ENCODE measurements around the gene TGFA.

DNA sequence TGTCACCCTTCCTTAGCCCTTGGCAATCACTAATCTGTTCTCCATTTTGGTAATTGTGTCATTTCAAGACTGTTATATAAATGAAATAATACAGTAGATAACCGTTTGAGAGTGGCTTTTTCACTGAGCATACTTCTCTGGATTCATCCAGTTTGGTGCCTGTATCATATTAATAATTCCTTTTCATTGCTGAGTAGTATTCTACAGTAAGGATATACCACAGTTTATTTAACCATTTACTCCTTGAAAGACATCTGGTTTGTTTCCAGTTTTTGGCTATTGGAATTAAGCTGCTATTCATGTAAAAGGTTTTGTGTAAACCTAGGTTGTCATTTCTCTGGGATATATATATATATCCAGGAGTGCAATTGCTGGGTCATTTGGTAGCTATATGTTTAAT is 44.6 kb upstream of the TGFA start:
- TF ChIP-seq, protein P1, sequence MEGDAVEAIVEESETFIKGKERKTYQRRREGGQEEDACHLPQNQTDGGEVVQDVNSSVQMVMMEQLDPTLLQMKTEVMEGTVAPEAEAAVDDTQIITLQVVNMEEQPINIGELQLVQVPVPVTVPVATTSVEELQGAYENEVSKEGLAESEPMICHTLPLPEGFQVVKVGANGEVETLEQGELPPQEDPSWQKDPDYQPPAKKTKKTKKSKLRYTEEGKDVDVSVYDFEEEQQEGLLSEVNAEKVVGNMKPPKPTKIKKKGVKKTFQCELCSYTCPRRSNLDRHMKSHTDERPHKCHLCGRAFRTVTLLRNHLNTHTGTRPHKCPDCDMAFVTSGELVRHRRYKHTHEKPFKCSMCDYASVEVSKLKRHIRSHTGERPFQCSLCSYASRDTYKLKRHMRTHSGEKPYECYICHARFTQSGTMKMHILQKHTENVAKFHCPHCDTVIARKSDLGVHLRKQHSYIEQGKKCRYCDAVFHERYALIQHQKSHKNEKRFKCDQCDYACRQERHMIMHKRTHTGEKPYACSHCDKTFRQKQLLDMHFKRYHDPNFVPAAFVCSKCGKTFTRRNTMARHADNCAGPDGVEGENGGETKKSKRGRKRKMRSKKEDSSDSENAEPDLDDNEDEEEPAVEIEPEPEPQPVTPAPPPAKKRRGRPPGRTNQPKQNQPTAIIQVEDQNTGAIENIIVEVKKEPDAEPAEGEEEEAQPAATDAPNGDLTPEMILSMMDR (IDR thresholded peaks at IDR 0.05), result no peak
- no peak for TF ChIP-seq POLR2A (IDR thresholded peaks at IDR 0.05)

Data from heart left ventricle (tissue), 13 donors.